ENCODE data around the gene CRYZ.
"Not testable (repeated sequence)": the region's sequence is repeated elsewhere in the genome, so short reads cannot be mapped to it uniquely, and the experiment has no call there.

Gene CRYZ, protein sequence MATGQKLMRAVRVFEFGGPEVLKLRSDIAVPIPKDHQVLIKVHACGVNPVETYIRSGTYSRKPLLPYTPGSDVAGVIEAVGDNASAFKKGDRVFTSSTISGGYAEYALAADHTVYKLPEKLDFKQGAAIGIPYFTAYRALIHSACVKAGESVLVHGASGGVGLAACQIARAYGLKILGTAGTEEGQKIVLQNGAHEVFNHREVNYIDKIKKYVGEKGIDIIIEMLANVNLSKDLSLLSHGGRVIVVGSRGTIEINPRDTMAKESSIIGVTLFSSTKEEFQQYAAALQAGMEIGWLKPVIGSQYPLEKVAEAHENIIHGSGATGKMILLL

DNA sequence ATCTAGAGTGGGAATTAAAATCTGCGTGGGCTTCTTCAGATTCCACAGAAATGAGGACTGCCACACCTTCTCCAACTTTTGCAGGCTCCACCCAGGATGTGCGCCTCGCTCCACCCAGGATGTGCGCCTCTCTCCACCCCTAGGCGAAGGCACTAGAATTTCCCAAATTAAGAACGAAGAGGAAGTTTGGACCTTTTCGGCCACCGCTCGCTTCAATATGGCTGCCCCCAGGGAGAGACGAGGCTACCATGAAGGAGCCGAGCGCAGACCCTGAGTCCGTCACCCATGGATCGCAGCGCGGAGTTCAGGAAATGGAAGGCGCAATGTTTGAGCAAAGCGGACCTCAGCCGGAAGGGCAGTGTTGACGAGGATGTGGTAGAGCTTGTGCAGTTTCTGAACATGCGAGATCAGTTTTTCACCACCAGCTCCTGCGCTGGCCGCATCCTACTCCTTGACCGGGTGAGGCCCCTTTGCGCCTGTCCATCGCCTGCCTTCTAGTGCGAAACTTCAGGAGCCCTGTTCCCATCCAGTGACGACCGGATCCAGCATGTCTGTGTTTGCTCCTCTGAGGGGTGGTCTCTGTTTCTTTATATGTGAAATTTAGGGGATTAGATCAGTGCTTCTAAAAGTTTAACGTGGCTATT is at the start of gene CRYZ, which contains the start of gene TYW3:
Gene CRYZ, minus strand, starts transcription at position 91 of the 644 bp plus-strand sequence. CDS start 8,229 bp downstream, outside the sequence.
Gene TYW3, plus strand, starts transcription at position 193 of the 644 bp plus-strand sequence. Its CDS starts 93 bp downstream, at position 286.
- H3K9ac ChIP-seq (ENCODE audit: low read depth, low read length), result peak within 1 kb of the TSS; percentile 83
- H3K4me1 ChIP-seq (ENCODE audit: insufficient read depth, low read length), result peaks cover 10% of the 10 kb centered on the region; the same call in 1 of the 2 replicates
- H3K9me3 ChIP-seq (ENCODE audit: control insufficient read depth, insufficient read depth, low read length), result no peaks in the 10 kb centered on the region
- peaks cover 13% of the 10 kb centered on the region for H3K36me3 ChIP-seq (ENCODE audit: insufficient read depth, low read length)

DNA sequence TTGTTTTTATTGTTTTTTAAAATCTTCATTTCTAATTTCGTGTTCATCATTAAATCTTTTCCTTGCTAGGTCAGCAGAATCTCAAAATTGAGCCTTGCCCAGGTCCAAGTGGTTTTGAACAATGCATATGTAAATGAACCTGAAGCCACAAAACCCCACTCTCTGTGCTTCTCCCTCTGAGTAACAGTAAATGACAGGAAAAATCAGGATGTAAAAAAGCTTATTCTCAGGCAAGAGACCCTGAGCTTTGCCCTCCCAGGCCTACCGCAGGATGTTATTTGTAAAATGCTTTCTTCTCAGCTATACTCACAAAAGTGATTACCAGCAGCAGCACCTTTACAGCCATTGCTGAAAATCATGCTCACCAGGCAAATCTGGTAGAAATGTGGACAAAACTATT is 47.7 kb upstream of the CRYZ start:
- H3K9me3 ChIP-seq (ENCODE audit: control insufficient read depth, insufficient read depth, low read length), result no peaks in the 10 kb centered on the region
- no peaks in the 10 kb centered on the region for H3K36me3 ChIP-seq (ENCODE audit: insufficient read depth, low read length)
- H3K9ac ChIP-seq (ENCODE audit: low read depth, low read length), result no peak overlapping the region
- no peaks in the 10 kb centered on the region; the same call in 1 of the 2 replicates for H3K4me1 ChIP-seq (ENCODE audit: insufficient read depth, low read length)

DNA sequence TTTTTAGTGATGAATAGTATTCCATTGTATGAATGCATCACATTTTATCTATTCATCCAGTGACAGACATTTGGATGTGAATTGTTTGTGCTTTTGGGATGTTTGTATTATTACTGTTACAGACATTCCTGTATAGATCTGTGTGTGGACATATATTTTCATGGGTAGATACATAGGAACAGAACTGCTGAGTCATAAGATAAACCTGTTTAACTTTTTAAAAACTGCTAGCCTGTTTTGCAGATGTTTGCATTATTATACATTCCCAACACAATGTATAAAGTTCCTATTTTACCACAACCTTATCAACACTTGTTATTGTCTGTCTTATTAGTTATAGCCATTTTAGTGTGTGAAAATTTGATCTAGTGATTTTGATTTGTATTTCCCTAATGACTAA is 46.9 kb upstream of the CRYZ start:
- no peaks in the 10 kb centered on the region; the same call in 1 of the 2 replicates for H3K4me1 ChIP-seq (ENCODE audit: insufficient read depth, low read length)
- H3K9ac ChIP-seq (ENCODE audit: low read depth, low read length), result no peak overlapping the region
- no peaks in the 10 kb centered on the region for H3K9me3 ChIP-seq (ENCODE audit: control insufficient read depth, insufficient read depth, low read length)
- no peaks in the 10 kb centered on the region for H3K36me3 ChIP-seq (ENCODE audit: insufficient read depth, low read length)

DNA sequence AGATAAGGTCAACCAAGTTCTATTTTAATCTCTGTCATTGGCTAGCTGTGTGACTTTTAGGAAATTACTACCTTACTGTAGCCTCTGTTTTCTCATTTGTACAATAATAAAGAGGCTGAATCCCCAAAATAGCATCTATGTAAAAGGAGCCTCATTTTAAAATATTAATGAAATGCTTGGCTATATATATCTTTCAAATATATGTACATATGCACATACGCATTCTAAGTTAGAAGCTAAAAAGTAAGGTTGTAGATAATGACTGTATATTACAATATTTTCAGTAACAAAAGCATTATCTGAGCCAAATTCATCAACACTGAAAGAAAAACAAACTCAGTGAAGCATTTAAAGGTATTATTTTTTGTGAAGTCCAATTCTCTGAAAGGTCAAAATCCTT is 44.7 kb upstream of the CRYZ start:
- no peak overlapping the region for H3K9ac ChIP-seq (ENCODE audit: low read depth, low read length)

DNA sequence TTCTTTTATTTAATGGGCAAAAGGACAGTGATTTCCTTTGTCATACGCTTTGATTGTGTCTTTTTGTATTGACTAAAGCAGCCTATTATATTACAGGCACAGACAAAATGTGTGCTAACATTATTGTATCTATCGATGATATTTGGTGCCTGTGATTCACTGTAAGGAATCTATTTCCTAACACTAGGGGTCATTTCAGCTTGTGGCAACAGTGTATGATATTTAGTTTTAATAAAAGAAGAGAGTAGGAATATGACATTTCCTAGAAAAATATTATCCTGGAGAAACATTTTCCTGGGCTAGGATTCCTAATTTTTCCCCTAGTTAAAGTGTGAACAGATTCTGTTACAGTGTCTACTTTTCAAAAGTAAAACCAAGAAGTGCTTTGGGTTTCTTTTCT is 42.9 kb upstream of the CRYZ start:
- H3K9ac ChIP-seq (ENCODE audit: low read depth, low read length), result no peak overlapping the region
- H3K4me1 ChIP-seq (ENCODE audit: insufficient read depth, low read length), result no peaks in the 10 kb centered on the region; the same call in 1 of the 2 replicates
- no peaks in the 10 kb centered on the region for H3K36me3 ChIP-seq (ENCODE audit: insufficient read depth, low read length)
- no peaks in the 10 kb centered on the region for H3K9me3 ChIP-seq (ENCODE audit: control insufficient read depth, insufficient read depth, low read length)

More for the DNA sequence above, 44.7 kb upstream of the CRYZ start:
- no peaks in the 10 kb centered on the region for H3K9me3 ChIP-seq (ENCODE audit: control insufficient read depth, insufficient read depth, low read length)
- no peaks in the 10 kb centered on the region for H3K36me3 ChIP-seq (ENCODE audit: insufficient read depth, low read length)
- H3K4me1 ChIP-seq (ENCODE audit: insufficient read depth, low read length), result no peaks in the 10 kb centered on the region; the same call in 1 of the 2 replicates

DNA sequence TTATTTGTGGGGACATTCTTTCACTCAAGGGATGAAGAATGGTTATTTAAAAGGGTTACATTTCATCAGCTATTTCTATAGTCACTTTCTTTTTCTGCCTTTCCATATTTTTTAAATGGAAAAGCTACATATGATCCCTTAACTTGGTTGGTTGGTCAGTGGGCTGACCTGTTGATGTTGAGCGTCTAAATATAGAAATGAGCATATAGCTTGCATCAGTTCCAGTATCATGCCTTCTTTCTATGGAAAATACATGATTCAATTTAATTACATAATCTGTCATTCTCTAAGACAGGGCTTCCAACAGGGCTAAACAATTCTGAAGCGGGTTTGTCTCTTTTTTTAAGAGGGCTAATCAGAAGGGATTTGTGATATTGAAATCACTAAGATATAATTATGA is 40.7 kb upstream of the CRYZ start:
- no peaks in the 10 kb centered on the region for H3K9me3 ChIP-seq (ENCODE audit: control insufficient read depth, insufficient read depth, low read length)
- H3K4me1 ChIP-seq (ENCODE audit: insufficient read depth, low read length), result no peaks in the 10 kb centered on the region
- no peaks in the 10 kb centered on the region for H3K36me3 ChIP-seq (ENCODE audit: insufficient read depth, low read length)
- no peak overlapping the region for H3K9ac ChIP-seq (ENCODE audit: low read depth, low read length)

DNA sequence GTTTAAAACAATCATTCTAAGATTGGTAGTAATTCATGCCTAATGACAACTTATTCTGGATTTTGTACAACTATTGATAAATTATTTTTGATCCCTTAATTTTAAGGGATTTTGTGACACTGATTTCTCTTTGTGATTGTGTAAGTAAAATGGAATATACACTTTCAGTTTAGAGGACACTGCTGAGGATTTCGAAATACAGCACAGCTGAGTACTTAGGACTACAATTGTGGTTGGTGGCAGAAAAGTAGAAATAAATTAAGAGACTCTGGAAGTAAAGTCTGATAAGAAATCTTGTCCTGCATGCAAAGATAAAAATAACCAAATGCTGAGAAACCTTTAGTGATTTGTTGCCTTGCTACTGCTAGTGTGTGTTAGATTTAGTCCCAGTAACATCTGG is 40.1 kb upstream of the CRYZ start:
- Histone ChIP-seq H3K4me1 (ENCODE audit: insufficient read depth, low read length) (no peaks in the 10 kb centered on the region), H3K9ac (ENCODE audit: low read depth, low read length) (no peak overlapping the region), H3K36me3 (ENCODE audit: insufficient read depth, low read length) (no peaks in the 10 kb centered on the region), H3K9me3 (ENCODE audit: control insufficient read depth, insufficient read depth, low read length) (no peaks in the 10 kb centered on the region)

DNA sequence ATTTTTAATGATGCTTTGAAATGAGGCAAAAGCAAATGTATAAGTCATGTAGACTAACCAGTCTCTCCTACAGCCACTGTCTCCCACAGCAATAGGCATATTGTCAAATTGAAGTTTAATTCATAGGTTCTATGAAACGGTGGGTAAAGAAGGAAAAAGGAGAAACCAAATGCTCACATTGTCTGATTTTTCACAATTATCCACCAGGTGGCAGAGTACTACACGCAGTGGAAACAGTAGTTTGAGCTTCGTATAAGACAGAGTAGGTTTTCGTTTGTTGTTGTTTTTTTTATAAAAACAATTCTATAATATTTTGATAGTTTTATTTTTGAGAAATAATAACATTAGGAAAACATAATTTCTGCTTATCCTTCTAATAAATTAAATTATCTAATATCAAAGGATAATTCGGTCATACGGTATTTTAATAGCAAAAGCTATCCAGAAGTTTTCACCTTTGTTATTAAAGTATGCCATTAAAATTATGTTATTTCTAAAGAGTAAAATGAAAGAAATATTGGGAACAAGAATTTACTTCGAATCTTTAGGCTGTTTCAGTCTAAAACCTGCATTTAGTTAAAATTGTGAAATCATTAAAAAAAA is 39.2 kb upstream of the CRYZ start:
- Histone ChIP-seq H3K36me3 (ENCODE audit: insufficient read depth, low read length) (no peaks in the 10 kb centered on the region), H3K9me3 (ENCODE audit: control insufficient read depth, insufficient read depth, low read length) (no peaks in the 10 kb centered on the region), H3K9ac (ENCODE audit: low read depth, low read length) (no peak overlapping the region), H3K4me1 (ENCODE audit: insufficient read depth, low read length) (no peaks in the 10 kb centered on the region)

DNA sequence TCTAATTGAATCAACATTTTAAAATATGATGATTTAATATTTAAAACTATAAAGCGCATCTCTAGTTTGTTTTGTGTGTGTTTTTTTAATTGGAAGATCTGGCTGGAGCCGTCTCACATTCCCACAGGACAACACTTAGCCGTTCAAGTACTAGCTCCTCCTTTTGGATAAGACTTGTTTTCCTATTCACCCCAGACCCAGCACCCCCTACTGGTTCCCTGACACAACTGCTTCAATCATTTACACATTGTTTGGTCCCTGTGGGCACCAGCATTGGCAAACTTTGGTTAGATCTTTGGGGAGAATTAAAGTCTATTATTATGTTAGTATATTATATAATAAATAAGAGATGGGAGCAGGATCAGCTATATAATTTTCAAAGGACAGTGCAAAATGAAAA is 34.6 kb upstream of the CRYZ start:
- H3K9ac ChIP-seq (ENCODE audit: low read depth, low read length), result no peak overlapping the region
- H3K9me3 ChIP-seq (ENCODE audit: control insufficient read depth, insufficient read depth, low read length), result no peaks in the 10 kb centered on the region
- H3K4me1 ChIP-seq (ENCODE audit: insufficient read depth, low read length), result no peaks in the 10 kb centered on the region
- no peaks in the 10 kb centered on the region; the same call in 1 of the 2 replicates for H3K36me3 ChIP-seq (ENCODE audit: insufficient read depth, low read length)

DNA sequence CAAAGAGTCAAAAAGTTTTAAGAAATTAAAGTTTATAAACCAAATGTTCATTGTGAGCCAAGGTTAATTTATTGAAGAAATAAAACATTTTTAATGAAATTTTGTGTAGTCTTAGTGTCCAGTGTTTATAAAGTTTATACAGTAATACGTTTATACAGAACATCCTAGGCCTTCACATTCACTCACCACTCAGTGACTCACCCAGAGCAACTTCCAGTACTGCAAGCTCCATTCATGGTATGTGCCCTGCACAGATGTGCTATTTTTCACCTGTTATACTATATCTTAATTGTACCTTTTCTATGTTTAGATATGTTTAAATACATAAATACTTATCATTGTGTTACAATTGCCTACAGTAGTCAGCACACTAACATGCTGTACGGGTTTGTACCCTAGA is 33.7 kb upstream of the CRYZ start:
- Histone ChIP-seq H3K4me1 (ENCODE audit: insufficient read depth, low read length) (no peaks in the 10 kb centered on the region), H3K9me3 (ENCODE audit: control insufficient read depth, insufficient read depth, low read length) (no peaks in the 10 kb centered on the region), H3K9ac (ENCODE audit: low read depth, low read length) (no peak overlapping the region), H3K36me3 (ENCODE audit: insufficient read depth, low read length) (no peaks in the 10 kb centered on the region; the same call in 1 of the 2 replicates)

DNA sequence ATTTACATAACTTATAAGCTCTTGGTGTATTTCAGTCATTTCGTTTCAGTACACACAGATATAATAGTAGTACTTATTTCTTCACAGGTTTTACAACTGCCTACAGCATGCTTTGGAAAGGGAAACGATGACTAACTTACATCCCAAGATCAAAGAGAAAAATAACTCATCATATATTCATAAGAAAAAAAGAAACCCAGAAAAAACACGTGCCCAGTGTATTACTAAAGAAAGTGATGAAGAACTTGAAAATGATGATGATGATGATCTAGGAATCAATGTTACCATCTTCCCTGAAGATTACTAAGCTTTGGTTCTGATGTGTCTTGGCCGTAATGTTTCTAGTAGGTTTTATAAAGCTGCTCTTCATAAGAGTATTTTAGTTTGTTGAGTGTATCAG is 31.0 kb upstream of the CRYZ start:
- H3K4me1 ChIP-seq (ENCODE audit: insufficient read depth, low read length), result no peaks in the 10 kb centered on the region

DNA sequence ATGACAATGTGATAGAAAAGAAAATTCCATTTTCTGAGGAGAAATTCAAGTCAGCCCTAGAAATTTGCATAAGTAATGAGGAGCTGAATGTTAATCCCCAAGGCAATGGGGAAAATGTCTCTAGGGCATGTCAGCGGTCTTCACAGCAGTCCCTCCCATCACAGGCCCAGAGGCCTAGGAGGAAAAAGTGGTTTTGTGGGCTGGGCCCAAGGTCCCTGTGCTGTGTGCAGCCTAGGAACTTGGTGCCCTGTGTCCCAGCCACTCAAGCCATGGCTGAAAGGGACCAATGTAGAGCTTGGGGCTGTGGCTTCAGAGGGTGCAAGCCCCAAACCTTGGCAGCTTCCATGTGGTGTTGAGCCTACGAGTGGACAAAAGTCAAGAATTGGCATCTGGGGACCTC is 23.8 kb upstream of the CRYZ start:
- H3K9ac ChIP-seq (ENCODE audit: low read depth, low read length); H3K36me3 ChIP-seq (ENCODE audit: insufficient read depth, low read length); H3K4me1 ChIP-seq (ENCODE audit: insufficient read depth, low read length); H3K9me3 ChIP-seq (ENCODE audit: control insufficient read depth, insufficient read depth, low read length): not testable (repeated sequence)

More for the DNA sequence above, 31.0 kb upstream of the CRYZ start:
- Histone ChIP-seq H3K9me3 (ENCODE audit: control insufficient read depth, insufficient read depth, low read length) (no peaks in the 10 kb centered on the region), H3K9ac (ENCODE audit: low read depth, low read length) (no peak overlapping the region), H3K36me3 (ENCODE audit: insufficient read depth, low read length) (no peaks in the 10 kb centered on the region; the same call in none of the 2 replicates)

DNA sequence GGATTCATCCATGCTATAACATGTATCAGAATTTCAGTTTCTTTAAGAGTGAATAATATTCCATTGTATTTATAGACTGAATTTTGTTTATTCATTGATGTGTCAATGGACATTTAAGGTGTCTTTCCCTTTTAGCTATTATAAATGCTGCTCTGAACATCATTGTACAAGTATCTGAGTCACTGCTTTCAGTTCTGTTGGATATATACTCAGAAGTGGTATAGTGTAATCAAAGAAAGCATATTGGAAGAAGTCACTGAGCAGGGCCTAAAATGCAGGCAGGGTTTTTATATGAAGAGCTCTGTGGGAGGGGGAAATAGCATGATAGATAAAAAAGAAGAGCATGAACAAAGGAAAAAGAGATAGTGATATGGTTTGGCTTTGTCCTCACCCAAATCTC is 22.6 kb upstream of the CRYZ start:
- no peaks in the 10 kb centered on the region for H3K9me3 ChIP-seq (ENCODE audit: control insufficient read depth, insufficient read depth, low read length)
- H3K4me1 ChIP-seq (ENCODE audit: insufficient read depth, low read length), result no peaks in the 10 kb centered on the region
- no peak overlapping the region for H3K9ac ChIP-seq (ENCODE audit: low read depth, low read length)
- peaks cover 12% of the 10 kb centered on the region for H3K36me3 ChIP-seq (ENCODE audit: insufficient read depth, low read length)

DNA sequence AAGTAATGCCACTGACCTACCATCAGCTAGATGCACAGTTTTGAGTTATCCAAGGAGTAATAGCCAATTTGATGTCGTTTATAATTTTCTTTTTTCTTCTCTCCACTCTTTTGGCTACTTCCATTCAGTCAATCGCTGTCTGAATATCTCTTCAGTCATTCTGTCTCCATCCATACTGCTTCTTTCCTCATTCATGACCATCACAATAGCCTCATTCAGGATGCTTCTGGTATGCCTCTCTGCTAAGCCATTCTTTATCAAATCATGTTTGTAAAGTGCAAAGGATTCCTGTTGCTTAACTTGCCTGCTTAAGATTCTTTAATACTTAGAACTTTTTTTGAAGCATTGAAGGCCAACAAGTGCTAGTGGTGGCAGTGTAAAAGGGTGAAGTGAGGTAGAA is 20.3 kb upstream of the CRYZ start:
- Histone ChIP-seq H3K9me3 (ENCODE audit: control insufficient read depth, insufficient read depth, low read length) (no peaks in the 10 kb centered on the region), H3K36me3 (ENCODE audit: insufficient read depth, low read length) (peaks cover 12% of the 10 kb centered on the region), H3K9ac (ENCODE audit: low read depth, low read length) (no peak overlapping the region), H3K4me1 (ENCODE audit: insufficient read depth, low read length) (no peaks in the 10 kb centered on the region)
